HG03039 (cell line): Measurements from ENCODE around the gene OR4S1.
"Not testable (repeated sequence)": the region's sequence is repeated elsewhere in the genome, so short reads cannot be mapped to it uniquely, and the experiment has no call there.

Source experiments
- ATAC-seq: cut with Tn5 transposase; IDR thresholded peaks from one replicate; pipeline ENCODE4 v1.9.1; 2021; ENCODE audit warnings: mild to moderate bottlenecking, moderate library complexity; ENCODE audit not compliant: unreplicated experiment

The OR4S1 gene

GRCh38 chr11:48305923-48306322 is at the start of gene OR4S1:
Gene OR4S1 (plus strand): TSS chr11:48306223. CDS start chr11:48306223, 0 bp downstream.
- ATAC-seq: no peak

GRCh38 chr11:48261600-48261999 is 44.4 kb upstream of the OR4S1 start:
- ATAC-seq: no peak

- no peak for ATAC-seq
These were observed 42.6 kb upstream of the OR4S1 start, which contains the start of gene OR4X1 for GRCh38 chr11:48263423-48263911. Gene OR4X1 (plus strand): TSS chr11:48263861. CDS start chr11:48263861, 0 bp downstream.

GRCh38 chr11:48270621-48271020 is 35.4 kb upstream of the OR4S1 start:
- ATAC-seq: no peak

- no peak for ATAC-seq
These were observed 33.4 kb upstream of the OR4S1 start for GRCh38 chr11:48272606-48273005.

- peak; percentile 92 for ATAC-seq
These were observed 1.9 kb downstream of the OR4S1 start for GRCh38 chr11:48307760-48308386.

- ATAC-seq: not testable (repeated sequence)
These were observed 7.6 kb downstream of the OR4S1 start for GRCh38 chr11:48313590-48313989.

GRCh38 chr11:48319813-48320212 is 13.8 kb downstream of the OR4S1 start:
- ATAC-seq: not testable (repeated sequence)

- ATAC-seq: not testable (repeated sequence)
These were observed 18.6 kb downstream of the OR4S1 start, which contains the start of gene OR4C3 for GRCh38 chr11:48324620-48325019. Gene OR4C3 (plus strand): TSS chr11:48324920. CDS start chr11:48325022, 102 bp downstream.

GRCh38 chr11:48341466-48341865 is 35.4 kb downstream of the OR4S1 start:
- ATAC-seq: no peak

- not testable (repeated sequence) for ATAC-seq
These were observed 36.5 kb downstream of the OR4S1 start for GRCh38 chr11:48342505-48342904.

- not testable (repeated sequence) for ATAC-seq
These were observed 40.3 kb downstream of the OR4S1 start for GRCh38 chr11:48346286-48346685.

GRCh38 chr11:48354013-48354412 is 48.0 kb downstream of the OR4S1 start:
- ATAC-seq: no peak

GRCh38 chr11:48354677-48355076 is 48.7 kb downstream of the OR4S1 start:
- no peak for ATAC-seq
